WTC11 (cell line): ENCODE measurements around the gene SLC6A15. TPM values are rescaled to one million over a fixed set of nuclear protein-coding genes. Genes with fewer than 3 reads are reported as not detected.

ENCODE experiments used
- ATAC-seq: fragments of 200-7000 bp; cut with Tn5 transposase; 2 replicates; pipeline ENCODE4 v1.10.0; 2021; ENCODE audit warnings: mild to moderate bottlenecking, moderate library complexity
- CTCF ChIA-PET: fragments of 300-600 bp; sonication (Branson Sonifier 250); formaldehyde crosslinking; loops from one replicate; lab custom pipeline; 2021; ENCODE audit warnings: antibody characterized with exemption; lab: Charles Lee
- POLR2A ChIA-PET: fragments of 350-600 bp; sonication (Branson Sonifier 250); formaldehyde crosslinking; loops from one replicate; lab custom pipeline; 2021; ENCODE audit warnings: antibody characterized with exemption; lab: Charles Lee
- DNase-seq: peaks from one replicate; pipeline ENCODE4 v3.0.0; 2021; ENCODE audit warnings: low spot score
- H3K27ac Mint-ChIP-seq: 2 replicates; pipeline ENCODE4 v1.8.0; 2021; ENCODE audit warnings: mixed read lengths
- H3K27me3 Mint-ChIP-seq: 2 replicates; pipeline ENCODE4 v1.8.0; 2021; ENCODE audit warnings: low read depth, mild to moderate bottlenecking, moderate library complexity, mixed read lengths
- H3K36me3 Mint-ChIP-seq: 2 replicates; pipeline ENCODE4 v1.8.0; 2021; ENCODE audit warnings: mixed read lengths
- H3K4me1 Mint-ChIP-seq: 2 replicates; pipeline ENCODE4 v1.8.0; 2022; ENCODE audit warnings: mixed read lengths
- H3K4me3 Mint-ChIP-seq: 2 replicates; pipeline ENCODE4 v1.8.0; 2021; ENCODE audit warnings: mild to moderate bottlenecking, moderate library complexity, mixed read lengths
- H3K9me3 Mint-ChIP-seq: 2 replicates; pipeline ENCODE4 v1.8.0; 2021; ENCODE audit warnings: mixed read lengths
- ARID4B ChIP-seq: sonication (generic); formaldehyde crosslinking; IDR thresholded peaks from 2 replicates; pipeline ENCODE4 v1.8.0; 2023; ENCODE audit warnings: missing genetic modification reagents, mild to moderate bottlenecking, borderline replicate concordance
- CBFB ChIP-seq: sonication (generic); formaldehyde crosslinking; IDR thresholded peaks from 2 replicates; pipeline ENCODE4 v1.8.1; 2022; ENCODE audit warnings: mild to moderate bottlenecking, low read depth, missing genetic modification reagents
- CTCF ChIP-seq: fragments of 200-600 bp; IDR thresholded peaks from 2 replicates; pipeline ENCODE4 v1.8.0; 2022; ENCODE audit warnings: antibody characterized with exemption
- FOXK1 ChIP-seq: sonication (generic); formaldehyde crosslinking; IDR thresholded peaks from 2 replicates; pipeline ENCODE4 v1.8.0; 2022; ENCODE audit warnings: mild to moderate bottlenecking, moderate library complexity, missing genetic modification reagents
- GTF2I ChIP-seq: fragments of 250-450 bp; sonication (Bioruptor Pico); conservative IDR thresholded peaks from 2 replicates; pipeline ENCODE4 v1.4.0; 2021; ENCODE audit warnings: mild to moderate bottlenecking
- HMGXB4 ChIP-seq: sonication (generic); formaldehyde crosslinking; IDR thresholded peaks from 2 replicates; pipeline ENCODE4 v1.8.1; 2023; ENCODE audit warnings: mild to moderate bottlenecking, moderate library complexity, missing genetic modification reagents
- IRF1 ChIP-seq: sonication (generic); formaldehyde crosslinking; IDR thresholded peaks from 2 replicates; pipeline ENCODE4 v1.8.0; 2023; ENCODE audit warnings: missing genetic modification reagents
- NFE2L1 ChIP-seq: sonication (generic); formaldehyde crosslinking; IDR thresholded peaks from 2 replicates; pipeline ENCODE4 v1.8.1; 2023; ENCODE audit warnings: missing genetic modification reagents
- NFYB ChIP-seq: sonication (generic); formaldehyde crosslinking; conservative IDR thresholded peaks from 2 replicates; pipeline ENCODE4 v1.8.0; 2022; ENCODE audit warnings: low read depth, missing genetic modification reagents
- NR1H2 ChIP-seq: sonication (generic); formaldehyde crosslinking; IDR thresholded peaks from 2 replicates; pipeline ENCODE4 v1.9.0; 2021; ENCODE audit warnings: mild to moderate bottlenecking, moderate library complexity, missing genetic modification reagents
- RELA ChIP-seq: sonication (generic); formaldehyde crosslinking; IDR thresholded peaks from 2 replicates; pipeline ENCODE4 v1.8.1; 2022; ENCODE audit warnings: missing genetic modification reagents, mild to moderate bottlenecking, borderline replicate concordance
- SMAD4 ChIP-seq: sonication (generic); formaldehyde crosslinking; IDR thresholded peaks from 2 replicates; pipeline ENCODE4 v1.8.0; 2022; ENCODE audit warnings: mild to moderate bottlenecking, missing genetic modification reagents
- ZNF219 ChIP-seq: sonication (generic); formaldehyde crosslinking; IDR thresholded peaks from 2 replicates; pipeline ENCODE4 v1.8.0; 2023; ENCODE audit warnings: missing genetic modification reagents, mild to moderate bottlenecking, borderline replicate concordance
- ZNF281 ChIP-seq: sonication (generic); formaldehyde crosslinking; IDR thresholded peaks from 2 replicates; pipeline ENCODE4 v1.8.0; 2023; ENCODE audit warnings: mild to moderate bottlenecking, missing genetic modification reagents
- ZNF396 ChIP-seq: fragments of 250-450 bp; sonication (Bioruptor Pico); IDR thresholded peaks from 2 replicates; pipeline ENCODE4 v1.8.0; 2021; ENCODE audit warnings: mild to moderate bottlenecking, moderate library complexity, borderline replicate concordance
- total RNA-seq: library from RNA; stranded (reverse); gene quantifications from 3 replicates; pipeline ENCODE4 v1.2.3, GENCODE V29; 2021

The SLC6A15 gene
- total RNA-seq, 1 experiment from 2014 or later: 27.0 TPM

DNA sequence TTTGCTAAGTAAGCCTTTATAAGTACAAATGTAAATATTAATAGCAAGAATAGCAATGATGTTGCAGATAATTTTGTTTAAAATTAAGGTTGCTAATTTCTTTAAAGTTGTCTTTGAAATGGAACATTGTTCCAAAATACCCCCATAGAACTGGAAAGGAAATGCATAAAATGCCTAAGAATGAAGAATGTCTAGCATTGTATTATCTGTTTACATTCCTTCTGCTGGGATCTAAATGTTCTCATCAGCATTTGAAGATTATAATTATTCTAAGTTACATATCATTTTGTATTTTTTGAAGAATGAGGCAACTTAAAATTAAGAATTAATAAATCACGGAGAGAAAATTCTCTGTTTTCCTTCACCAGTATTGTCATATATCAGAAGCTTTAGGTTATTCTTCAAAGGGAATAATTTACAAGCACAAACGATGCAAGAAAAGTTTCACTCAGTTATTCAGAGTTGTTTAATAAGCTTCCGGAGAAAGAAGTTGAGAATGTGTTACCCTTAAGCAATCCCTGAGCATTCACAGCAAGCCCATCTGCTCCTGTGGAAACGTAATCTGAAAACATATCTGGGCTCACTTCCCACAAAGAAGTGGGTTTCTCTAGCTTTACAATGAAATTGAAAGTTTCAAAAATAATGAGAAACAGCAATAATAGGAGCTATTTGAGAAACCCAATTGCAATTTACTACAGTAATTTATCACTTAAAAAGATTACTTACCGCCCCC is 21.3 kb downstream of the SLC6A15 start:
- H3K4me1 Mint-ChIP-seq: peaks cover 7% of the 10 kb centered on the region
- H3K4me3 Mint-ChIP-seq: no peak overlapping the region
- H3K27me3 Mint-ChIP-seq: no peaks in the 10 kb centered on the region
- TF ChIP-seq ZNF281 (CRISPR knock-in tag) (no peak), NFE2L1 (CRISPR knock-in tag) (no peak), ZNF396 (CRISPR knock-in tag) (no peak), FOXK1 (CRISPR knock-in tag) (no peak), NFYB (CRISPR knock-in tag) (no peak), GTF2I (CRISPR knock-in tag) (no peak), ARID4B (CRISPR knock-in tag) (no peak), IRF1 (no peak), SMAD4 (CRISPR knock-in tag) (no peak), CBFB (CRISPR knock-in tag) (no peak), ZNF219 (CRISPR knock-in tag) (no peak), NR1H2 (CRISPR knock-in tag) (no peak), RELA (CRISPR knock-in tag) (no peak), CTCF (no peak), HMGXB4 (no peak)
- TF ChIP-seq, all 79 proteins: peak for 0
- no peaks in the 10 kb centered on the region for H3K36me3 Mint-ChIP-seq
- H3K9me3 Mint-ChIP-seq: no peaks in the 10 kb centered on the region
- no peak for ATAC-seq
- CTCF ChIA-PET: no interaction called here
- no peak for DNase-seq
- H3K27ac Mint-ChIP-seq: no peak overlapping the region
- POLR2A ChIA-PET: no interaction called here
